ENCODE data around the gene CSTF2.

Gene CSTF2

GRCh38 chrX:100864657-100865391 is 44.6 kb downstream of the CSTF2 start:
- ChIA-PET POLR2A (no interaction called here), CTCF (no interaction called here)
- DNase-seq (ENCODE audit: extremely low spot score): no peak
- TF ChIP-seq CTBP1 (IDR thresholded peaks at IDR 0.05; ENCODE audit: borderline replicate concordance) (no peak), ARNT (IDR thresholded peaks at IDR 0.05) (no peak), L3MBTL2 (conservative IDR thresholded peaks at IDR 0.05) (no peak), NFRKB (IDR thresholded peaks at IDR 0.05) (no peak), FOXA1 (IDR thresholded peaks at IDR 0.05) (no peak), BHLHE40 (IDR thresholded peaks at IDR 0.05; ENCODE audit: borderline replicate concordance) (no peak), ELF4 (IDR thresholded peaks at IDR 0.05) (no peak), TARDBP (IDR thresholded peaks at IDR 0.05) (no peak), PKNOX1 (IDR thresholded peaks at IDR 0.05) (no peak), ZNF384 (IDR thresholded peaks at IDR 0.05) (no peak), FOXM1 (IDR thresholded peaks at IDR 0.05; ENCODE audit: borderline replicate concordance) (no peak), LEF1 (IDR thresholded peaks at IDR 0.05; ENCODE audit: borderline replicate concordance) (no peak), SUZ12 (IDR thresholded peaks at IDR 0.05) (no peak)

DNA sequence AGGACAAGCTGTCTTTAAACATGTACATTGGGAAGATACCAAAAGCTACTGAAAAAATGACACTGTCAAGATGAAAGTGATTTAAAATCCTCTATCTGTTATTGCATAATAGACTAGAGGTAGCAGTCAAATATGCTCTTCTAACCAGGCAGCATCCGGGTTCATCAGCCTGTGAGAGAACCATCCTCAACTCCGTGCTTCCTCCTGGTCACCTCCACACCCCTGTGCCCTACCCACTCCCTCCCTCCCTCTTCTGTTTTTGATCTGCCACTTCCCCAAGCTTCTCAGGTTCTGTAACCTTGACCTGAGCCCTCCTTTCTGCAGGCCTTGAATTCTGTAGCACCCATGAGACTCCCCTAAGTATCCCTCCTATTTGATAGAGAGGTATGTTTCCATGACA is 48.1 kb downstream of the CSTF2 start:
- POLR2A ChIA-PET: no interaction called here
- CTCF ChIA-PET: no interaction called here
- no peak for DNase-seq (ENCODE audit: extremely low spot score)
- TF ChIP-seq SP1 (IDR thresholded peaks at IDR 0.05) (no peak), FOXM1 (IDR thresholded peaks at IDR 0.05; ENCODE audit: borderline replicate concordance) (no peak), ARNT (IDR thresholded peaks at IDR 0.05) (no peak)

- CTCF ChIA-PET: interaction anchor here (0.6 kb wide), 1 partner anchor 11 kb away, joined by 3 read pairs; no protein-coding TSS in a partner anchor
- DNase-seq (ENCODE audit: extremely low spot score): no peak
Measured at GRCh38 chrX:100870527-100870926, 50.3 kb downstream of the CSTF2 start.

DNA sequence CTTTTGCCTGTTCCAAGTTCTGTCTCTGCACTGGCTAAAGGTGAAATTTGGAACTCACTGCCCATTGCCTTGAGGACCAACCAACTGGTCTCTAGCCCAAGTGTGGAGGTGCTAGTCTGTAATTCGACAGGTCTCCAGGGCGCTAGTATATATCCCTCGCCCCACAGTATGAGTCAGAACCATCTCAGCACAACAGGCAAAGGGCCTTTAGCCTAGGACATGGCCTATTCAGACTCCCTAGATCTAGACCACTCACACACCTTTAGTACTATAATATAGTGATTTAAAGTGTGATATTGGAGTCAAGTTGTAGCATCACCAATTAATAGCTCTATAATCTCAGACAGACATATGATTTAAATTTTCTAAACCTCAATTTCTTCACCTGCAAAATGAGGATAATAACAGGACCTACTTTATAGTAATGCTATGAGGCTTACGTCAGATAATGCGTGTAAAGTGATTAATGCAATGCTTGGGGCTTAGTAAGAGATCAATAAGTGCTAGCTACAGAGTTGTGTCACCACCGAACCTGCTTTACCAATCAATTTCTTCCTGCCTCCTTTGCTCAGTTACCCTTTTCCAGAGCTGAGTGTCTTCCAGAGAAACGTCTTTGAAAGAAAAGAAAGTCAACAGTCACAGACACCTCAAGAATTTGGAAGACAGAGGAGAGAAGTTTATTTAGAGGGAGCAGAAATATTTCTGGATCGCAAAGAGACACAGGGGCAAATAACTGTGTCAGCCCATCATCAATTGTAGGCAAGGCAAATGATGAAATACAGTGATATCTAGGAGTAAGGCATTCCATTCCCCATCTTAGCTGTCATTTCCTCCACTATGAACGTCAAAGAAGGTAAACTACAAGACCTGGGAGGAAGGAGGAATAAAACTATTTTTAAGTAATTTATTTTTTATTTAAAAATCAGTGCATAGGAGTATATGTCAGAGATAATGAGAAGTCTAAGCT is 51.7 kb downstream of the CSTF2 start:
- POLR2A ChIA-PET: no interaction called here
- DNase-seq (ENCODE audit: extremely low spot score): no peak
- CTCF ChIA-PET: no interaction called here
- no peak for TF ChIP-seq ZNF384 (IDR thresholded peaks at IDR 0.05)
- TF ChIP-seq BHLHE40 (IDR thresholded peaks at IDR 0.05; ENCODE audit: borderline replicate concordance): no peak
- no peak for TF ChIP-seq FOXK2 (IDR thresholded peaks at IDR 0.05)
- TF ChIP-seq HDGF (IDR thresholded peaks at IDR 0.05; ENCODE audit: borderline replicate concordance): no peak
- no peak for TF ChIP-seq TARDBP (IDR thresholded peaks at IDR 0.05)
- TF ChIP-seq SP1 (IDR thresholded peaks at IDR 0.05): no peak
- TF ChIP-seq LEF1 (IDR thresholded peaks at IDR 0.05; ENCODE audit: borderline replicate concordance): no peak
- TF ChIP-seq SUZ12 (IDR thresholded peaks at IDR 0.05): no peak

More at GRCh38 chrX:100870527-100870926, 50.3 kb downstream of the CSTF2 start:
- POLR2A ChIA-PET: no interaction called here
- TF ChIP-seq TARDBP (IDR thresholded peaks at IDR 0.05) (no peak), SP1 (IDR thresholded peaks at IDR 0.05) (no peak), FOXM1 (IDR thresholded peaks at IDR 0.05; ENCODE audit: borderline replicate concordance) (no peak), ARNT (IDR thresholded peaks at IDR 0.05) (no peak), LEF1 (IDR thresholded peaks at IDR 0.05; ENCODE audit: borderline replicate concordance) (no peak), FOXK2 (IDR thresholded peaks at IDR 0.05) (no peak), CTBP1 (IDR thresholded peaks at IDR 0.05; ENCODE audit: borderline replicate concordance) (no peak), BHLHE40 (IDR thresholded peaks at IDR 0.05; ENCODE audit: borderline replicate concordance) (no peak), ELF4 (IDR thresholded peaks at IDR 0.05) (no peak), ZNF384 (IDR thresholded peaks at IDR 0.05) (no peak), L3MBTL2 (conservative IDR thresholded peaks at IDR 0.05) (no peak), SUZ12 (IDR thresholded peaks at IDR 0.05) (no peak), NFRKB (IDR thresholded peaks at IDR 0.05) (no peak), PKNOX1 (IDR thresholded peaks at IDR 0.05) (no peak), FOXA1 (IDR thresholded peaks at IDR 0.05) (no peak), HDGF (IDR thresholded peaks at IDR 0.05; ENCODE audit: borderline replicate concordance) (no peak)

- TF ChIP-seq PKNOX1 (IDR thresholded peaks at IDR 0.05) (no peak), TARDBP (IDR thresholded peaks at IDR 0.05) (no peak), ZNF384 (IDR thresholded peaks at IDR 0.05) (no peak), FOXK2 (IDR thresholded peaks at IDR 0.05) (no peak), SP1 (IDR thresholded peaks at IDR 0.05) (no peak), FOXM1 (IDR thresholded peaks at IDR 0.05; ENCODE audit: borderline replicate concordance) (no peak), NFRKB (IDR thresholded peaks at IDR 0.05) (no peak), BHLHE40 (IDR thresholded peaks at IDR 0.05; ENCODE audit: borderline replicate concordance) (no peak), SUZ12 (IDR thresholded peaks at IDR 0.05) (no peak), LEF1 (IDR thresholded peaks at IDR 0.05; ENCODE audit: borderline replicate concordance) (no peak), L3MBTL2 (conservative IDR thresholded peaks at IDR 0.05) (no peak), ARNT (IDR thresholded peaks at IDR 0.05) (no peak), HDGF (IDR thresholded peaks at IDR 0.05; ENCODE audit: borderline replicate concordance) (no peak)
- DNase-seq (ENCODE audit: extremely low spot score): no peak
- ChIA-PET POLR2A (no interaction called here), CTCF (no interaction called here)
Measured at GRCh38 chrX:100874325-100874724, 54.1 kb downstream of the CSTF2 start, which contains the start of gene NOX1. TSS of gene NOX1 (minus strand) at chrX:100874359. CDS start at chrX:100874139, 220 bp downstream.

All from HEK293T (cell line).